SH-SY5Y (cell line): ENCODE results near the gene ATP6V1G2.

Experiments used
- GATA2 ChIP-seq: IDR thresholded peaks from 2 replicates; pipeline ENCODE4 v1.6.1; 2011; ENCODE audit warnings: mild to moderate bottlenecking, low read depth, low read length
- GATA3 ChIP-seq: IDR thresholded peaks from 2 replicates; pipeline ENCODE4 v1.6.1; 2011; ENCODE audit warnings: low read depth, mild to moderate bottlenecking, low read length, moderate library complexity

The ATP6V1G2 gene

DNA sequence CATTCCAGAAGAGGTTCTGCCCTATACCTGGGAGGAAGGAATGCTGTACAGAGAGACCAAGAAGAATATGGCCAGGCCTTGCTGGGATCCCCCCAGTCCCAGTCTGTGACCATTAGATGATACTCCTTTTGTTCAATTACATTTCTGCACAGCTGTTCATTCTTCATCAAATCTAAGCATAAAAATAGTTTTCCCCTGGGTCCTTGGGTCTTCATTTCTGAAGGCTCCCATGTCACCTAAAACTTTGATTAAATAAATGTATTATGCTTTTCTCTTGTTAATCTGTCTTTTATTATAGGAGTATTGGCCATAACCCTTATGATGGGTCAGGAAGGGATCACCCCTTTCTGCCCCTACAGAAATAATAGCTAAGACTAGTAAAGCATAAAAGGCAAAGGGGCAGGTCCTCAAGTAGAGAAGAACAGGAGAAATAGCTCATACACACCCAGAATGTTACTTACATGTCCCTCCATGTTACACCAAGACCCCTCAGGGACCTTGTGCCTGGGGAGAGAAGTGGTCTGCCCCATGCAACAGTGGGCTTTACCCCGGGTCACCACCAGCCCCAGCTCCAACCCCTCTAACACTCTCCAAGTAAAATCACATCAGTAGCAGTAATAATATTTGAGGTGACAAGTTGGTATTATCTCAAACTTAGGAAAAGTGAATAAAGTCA lies 23.6 kb upstream of the ATP6V1G2 start:
- TF ChIP-seq GATA3: no peak

DNA sequence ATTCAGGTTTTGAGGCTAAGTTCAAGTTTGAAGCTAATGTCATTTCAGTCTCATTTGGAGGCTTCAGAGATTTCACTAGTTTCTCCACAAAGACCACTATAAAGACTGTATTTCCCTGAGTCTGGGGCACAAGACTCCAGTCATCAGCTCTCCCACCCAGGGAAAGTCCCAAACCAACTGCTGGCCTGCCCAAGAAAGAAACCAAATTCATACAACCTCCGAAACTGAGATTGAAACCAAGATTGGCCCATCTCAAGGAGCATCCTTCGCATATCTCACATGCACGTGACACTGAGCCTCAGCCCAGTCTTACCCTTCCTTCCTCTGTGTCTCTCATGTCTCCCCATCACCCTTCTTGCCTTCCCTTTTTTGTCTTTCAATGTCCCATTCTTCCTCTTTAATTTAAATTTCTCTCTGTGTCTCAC lies 22.1 kb upstream of the ATP6V1G2 start:
- TF ChIP-seq GATA2 (no peak), GATA3 (no peak)

DNA sequence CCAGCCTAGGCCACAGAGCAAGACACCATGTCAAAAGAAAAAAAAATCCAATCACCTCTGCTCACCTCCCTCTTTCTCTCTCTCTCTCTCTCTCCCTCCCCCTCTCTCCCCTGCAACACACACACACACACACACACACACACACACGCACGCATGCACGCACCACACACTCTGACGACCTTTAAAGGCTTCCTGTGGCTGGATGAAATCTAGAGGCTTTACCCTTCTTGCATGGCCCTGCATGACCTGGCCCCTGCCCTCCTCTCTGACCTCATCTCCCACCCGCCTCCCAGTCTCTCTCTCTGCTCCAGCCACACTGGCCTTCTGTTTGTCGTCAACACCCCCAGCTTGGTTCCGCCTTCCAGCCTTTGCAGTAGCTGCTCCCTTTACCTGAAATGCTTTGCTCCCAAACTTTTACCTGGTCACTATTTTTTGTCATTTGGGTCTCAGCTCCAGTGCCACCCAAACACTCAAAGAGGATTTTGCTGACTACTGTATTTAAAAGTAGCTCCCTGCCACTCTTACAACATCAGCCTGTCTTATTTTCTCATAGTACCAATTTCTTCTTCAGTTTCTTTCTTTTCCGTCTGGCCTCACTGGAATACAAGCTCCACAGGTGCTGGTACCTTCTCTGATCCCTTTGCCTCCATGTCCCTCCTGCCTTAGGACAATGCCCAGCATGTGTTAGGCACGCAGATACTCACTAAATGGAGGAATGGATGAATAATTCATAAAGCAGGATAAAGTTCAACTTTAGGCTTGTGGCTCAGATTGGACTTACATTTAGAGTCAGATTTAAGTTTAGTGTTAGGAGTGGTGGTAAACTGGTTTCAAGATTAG lies 21.3 kb upstream of the ATP6V1G2 start:
- no peak for TF ChIP-seq GATA3
- TF ChIP-seq GATA2: no peak

DNA sequence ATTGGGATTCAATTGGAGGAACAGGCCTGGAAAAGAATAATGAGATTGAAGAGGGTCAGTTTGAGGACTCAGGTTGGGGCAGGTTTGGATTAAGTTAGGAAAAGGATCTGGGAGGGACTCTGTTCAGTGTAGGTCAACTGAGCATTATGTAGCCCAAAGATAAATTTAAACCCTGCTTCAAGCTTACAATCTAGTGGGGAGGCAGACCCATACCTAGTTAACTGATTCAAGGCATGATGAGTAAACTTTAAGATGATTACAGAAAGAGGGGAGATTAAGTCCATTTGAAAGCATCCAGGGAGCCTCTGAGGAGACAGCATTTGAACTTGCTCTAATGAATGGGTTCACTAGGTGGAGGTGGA lies 14.3 kb upstream of the ATP6V1G2 start:
- TF ChIP-seq GATA2: no peak
- TF ChIP-seq GATA3: no peak

DNA sequence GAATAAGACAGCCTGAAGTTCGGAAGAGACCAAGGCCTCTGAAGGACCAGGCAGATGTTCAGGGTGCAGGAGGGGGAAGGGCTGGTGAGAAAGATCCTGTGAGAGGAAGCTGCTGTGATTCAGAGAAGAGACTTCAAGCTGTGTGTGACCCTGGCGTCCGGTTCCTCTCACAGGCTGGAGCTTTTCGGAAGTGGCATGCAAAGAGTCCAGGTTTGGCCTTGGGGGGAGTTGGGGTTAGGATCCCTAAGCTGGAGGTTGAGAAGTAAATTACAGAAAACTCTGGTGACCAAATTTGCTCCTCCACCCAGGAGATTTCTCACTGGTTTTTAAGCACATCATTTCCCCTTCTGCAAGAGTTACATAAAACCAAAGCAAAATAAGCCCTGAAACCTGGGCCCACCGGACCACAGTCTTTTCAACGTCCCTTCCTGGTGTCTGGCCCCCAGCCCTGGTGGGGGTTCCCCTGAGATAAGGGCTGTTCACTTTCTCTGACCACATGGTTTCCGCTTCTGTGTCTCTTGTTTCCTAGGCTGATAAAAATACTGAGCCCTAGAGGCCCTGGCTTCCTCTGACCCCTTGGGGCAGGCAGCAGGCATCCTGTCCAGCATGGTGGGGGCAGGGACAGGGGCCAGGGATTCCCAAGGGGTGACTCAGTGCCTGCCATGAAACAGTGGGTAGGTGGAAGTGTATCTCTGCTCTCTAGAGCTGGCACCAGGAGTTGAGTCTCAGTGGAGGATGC lies 13.7 kb upstream of the ATP6V1G2 start:
- TF ChIP-seq GATA2 (no peak), GATA3 (no peak)

DNA sequence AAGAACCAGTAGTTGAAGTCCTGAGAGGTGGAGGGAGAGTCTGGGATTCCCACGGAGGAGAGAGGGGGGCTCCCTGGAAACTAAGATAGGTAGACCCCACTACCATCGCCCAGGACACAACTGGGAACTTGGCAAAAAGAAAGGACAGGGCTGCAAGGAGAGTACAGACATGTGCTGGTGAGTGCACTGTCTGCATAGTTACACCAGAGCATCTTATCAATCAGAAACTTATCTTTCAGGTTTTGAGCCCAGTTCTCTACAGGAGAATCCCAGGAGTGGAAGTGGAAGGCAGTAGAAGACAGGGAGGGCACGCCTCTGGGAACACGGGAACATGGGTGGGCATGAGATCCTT lies 13.2 kb upstream of the ATP6V1G2 start:
- no peak for TF ChIP-seq GATA2
- no peak for TF ChIP-seq GATA3

DNA sequence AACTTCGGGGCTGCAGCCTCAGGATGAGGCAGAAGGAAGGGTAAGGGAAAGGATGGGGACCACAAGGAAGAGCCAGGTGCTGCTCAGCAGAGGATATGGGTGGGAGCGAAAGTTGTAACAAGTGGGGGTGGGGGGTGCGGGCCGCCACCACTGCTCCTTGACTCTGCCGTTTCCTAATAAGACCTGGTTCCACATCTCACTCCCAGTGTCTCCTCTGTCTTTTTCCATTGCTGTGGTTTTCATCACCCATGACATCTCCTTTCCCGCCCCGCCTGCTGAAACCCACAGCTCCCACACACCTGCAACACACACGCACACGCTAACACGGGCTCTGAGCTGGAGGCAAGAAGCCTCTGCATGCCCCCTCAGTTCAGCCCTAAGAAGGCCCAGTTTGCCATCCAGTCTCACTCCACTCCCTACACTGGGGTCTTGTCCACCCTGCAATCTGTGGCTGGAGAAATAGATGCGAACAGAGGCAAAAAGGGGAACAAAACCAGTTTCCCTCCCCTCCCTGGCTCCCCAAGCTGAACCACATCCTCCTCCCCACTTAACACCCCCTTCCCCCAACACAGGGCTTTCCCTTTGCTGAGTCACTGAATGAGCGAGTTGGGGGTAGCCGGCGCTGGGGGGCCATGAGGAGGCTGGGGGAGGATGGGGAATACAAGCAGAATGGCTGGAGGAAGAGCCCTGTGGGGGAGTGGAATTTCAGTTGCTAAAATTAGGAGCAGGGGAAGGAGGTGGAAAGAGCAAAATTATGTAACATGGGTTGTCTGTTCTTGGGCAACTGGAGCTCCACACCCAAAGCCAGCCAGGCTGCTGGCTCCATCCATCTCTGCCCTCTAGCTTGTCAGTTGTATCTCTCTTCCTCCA lies 12.5 kb upstream of the ATP6V1G2 start:
- TF ChIP-seq GATA3 (no peak), GATA2 (no peak)

DNA sequence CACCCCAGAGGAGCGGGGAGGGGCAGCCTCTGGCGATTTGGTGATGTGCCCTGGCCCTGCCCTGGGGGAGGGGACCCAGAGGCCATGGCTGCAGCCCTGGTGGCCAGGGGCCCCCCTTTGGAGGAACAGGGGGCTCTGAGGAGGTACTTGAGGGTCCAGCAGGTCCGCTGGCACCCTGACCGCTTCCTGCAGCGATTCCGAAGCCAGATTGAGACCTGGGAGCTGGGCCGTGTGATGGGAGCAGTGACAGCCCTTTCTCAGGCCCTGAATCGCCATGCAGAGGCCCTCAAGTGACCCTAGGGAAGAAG lies 11.9 kb upstream of the ATP6V1G2 start:
- no peak for TF ChIP-seq GATA2
- TF ChIP-seq GATA3: no peak

DNA sequence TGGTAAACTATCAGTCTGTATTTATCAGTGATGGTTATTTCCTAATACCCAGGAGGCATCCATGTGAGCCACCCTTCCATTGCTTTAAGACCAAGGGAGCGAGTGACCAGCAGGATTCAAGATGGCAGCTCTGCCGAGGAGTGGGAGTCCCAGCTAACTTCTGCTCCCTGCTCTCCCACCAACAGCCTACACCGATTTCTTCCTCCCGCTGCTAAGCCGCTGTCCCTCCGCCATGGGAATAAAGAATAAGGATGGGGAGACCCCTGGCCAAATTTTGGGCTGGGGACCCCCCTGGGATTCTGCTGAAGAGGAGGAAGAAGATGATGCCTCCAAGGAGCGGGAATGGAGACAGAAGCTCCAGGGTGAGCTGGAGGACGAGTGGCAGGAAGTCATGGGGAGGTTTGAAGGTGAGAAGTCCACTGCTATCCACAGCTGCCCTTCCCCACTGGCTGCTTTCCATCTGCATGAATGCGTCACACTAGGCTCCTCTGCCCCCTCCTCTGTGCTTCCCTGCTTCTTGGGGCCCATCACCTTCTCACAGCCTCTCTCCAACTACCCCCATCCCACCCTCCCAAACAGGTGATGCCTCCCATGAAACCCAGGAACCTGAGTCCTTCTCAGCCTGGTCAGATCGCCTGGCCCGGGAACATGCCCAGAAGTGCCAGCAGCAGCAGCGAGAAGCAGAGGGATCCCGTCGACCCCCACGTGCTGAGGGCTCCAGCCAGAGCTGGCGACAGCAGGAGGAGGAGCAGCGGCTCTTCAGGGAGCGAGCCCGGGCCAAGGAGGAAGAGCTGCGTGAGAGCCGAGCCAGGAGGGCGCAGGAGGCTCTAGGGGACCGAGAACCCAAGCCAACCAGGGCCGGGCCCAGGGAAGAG lies 11.3 kb upstream of the ATP6V1G2 start:
- TF ChIP-seq GATA2 (no peak), GATA3 (no peak)

DNA sequence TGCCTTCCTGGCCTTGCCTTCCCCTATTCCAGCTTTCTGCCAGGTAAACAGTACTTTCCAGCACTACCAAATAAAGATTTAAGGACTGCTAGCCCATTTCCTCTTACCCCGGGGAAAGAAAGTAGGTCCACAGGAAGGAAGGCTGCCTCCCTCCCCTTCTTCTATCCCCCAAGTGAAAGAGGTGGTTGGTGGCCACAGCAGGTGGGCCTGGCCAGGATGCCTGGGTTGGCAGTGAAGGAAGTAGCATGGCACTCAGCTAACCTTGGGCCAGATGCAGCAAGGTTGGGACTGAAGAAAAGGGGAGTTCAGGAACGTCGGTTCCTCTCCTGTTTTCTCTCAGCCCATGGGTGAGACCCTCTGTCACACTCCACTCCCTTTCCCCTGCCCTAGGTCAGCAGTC lies 9.9 kb upstream of the ATP6V1G2 start:
- TF ChIP-seq GATA2: no peak
- no peak for TF ChIP-seq GATA3

DNA sequence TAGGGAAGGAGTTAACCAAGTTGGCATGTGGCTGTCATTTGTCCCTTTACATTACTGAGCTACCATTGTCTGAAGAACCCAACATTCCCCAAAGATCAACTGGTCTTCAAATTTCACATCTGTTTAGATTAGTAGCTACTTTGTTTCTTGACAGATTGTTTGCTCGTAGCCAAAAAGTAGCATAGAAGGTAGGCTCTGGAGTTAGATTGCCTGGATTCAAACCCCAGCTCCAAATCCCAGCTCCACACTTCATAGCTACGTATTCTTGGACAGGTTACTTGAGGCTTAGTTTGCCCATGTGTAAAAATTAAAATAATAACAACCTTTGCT lies 2.1 kb upstream of the ATP6V1G2 start:
- TF ChIP-seq GATA2 (no peak), GATA3 (no peak)

DNA sequence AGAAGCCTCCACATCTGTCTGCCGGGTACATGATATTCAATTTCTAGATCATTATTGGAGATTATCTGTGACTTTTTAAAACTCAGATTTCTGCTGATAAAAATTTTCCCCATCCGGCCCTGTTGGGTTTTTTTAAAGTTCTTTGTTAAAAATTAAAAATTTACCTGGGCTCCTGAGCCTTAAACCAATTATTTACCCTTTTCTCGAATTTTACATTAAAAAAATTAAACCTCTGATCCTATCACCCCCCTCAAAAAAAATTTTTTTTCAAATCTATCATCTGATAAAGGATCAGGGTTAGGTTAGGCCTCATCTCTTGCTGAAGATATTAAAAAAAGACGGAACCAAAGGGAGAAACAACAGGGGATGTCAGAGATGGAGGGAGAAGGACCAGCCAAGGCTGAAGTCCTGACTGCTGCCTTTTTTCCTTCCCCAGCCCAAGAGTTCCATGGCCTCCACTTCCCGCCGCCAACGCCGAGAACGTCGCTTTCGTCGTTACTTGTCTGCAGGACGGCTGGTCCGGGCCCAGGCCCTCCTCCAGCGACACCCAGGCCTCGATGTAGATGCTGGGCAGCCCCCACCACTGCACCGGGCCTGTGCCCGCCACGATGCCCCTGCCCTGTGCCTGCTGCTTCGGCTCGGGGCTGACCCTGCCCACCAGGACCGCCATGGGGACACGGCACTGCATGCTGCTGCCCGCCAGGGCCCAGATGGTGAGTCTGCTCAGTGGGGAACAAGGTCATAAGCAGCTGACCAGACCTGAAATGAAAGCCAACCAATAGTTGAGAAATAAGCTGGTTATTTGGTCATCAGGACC lies 1.5 kb upstream of the ATP6V1G2 start:
- peak; percentile 26; the same call in 1 of the 2 replicates for TF ChIP-seq GATA3
- TF ChIP-seq GATA2: no peak
